ENCODE data around the gene NEK1.

DNA sequence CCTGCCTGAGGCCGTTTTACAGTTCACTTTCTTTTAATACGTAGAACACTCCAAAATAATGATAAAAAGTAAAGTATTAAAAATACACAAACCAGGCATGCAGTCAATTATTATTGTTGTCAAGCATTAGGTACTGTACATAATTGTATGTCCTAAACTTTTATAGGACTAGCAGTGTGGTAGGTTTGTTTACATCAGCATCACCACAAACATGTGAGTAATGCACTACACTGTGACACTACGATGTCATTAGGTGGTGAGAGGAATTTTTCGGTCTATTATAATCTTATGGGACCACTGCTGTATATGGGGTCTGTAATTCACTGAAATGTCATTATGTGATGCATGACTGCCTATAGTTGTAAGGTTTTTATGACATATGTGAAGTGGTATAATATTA, 192.1 kb downstream of the NEK1 start:
- TF ChIP-seq, protein P1, sequence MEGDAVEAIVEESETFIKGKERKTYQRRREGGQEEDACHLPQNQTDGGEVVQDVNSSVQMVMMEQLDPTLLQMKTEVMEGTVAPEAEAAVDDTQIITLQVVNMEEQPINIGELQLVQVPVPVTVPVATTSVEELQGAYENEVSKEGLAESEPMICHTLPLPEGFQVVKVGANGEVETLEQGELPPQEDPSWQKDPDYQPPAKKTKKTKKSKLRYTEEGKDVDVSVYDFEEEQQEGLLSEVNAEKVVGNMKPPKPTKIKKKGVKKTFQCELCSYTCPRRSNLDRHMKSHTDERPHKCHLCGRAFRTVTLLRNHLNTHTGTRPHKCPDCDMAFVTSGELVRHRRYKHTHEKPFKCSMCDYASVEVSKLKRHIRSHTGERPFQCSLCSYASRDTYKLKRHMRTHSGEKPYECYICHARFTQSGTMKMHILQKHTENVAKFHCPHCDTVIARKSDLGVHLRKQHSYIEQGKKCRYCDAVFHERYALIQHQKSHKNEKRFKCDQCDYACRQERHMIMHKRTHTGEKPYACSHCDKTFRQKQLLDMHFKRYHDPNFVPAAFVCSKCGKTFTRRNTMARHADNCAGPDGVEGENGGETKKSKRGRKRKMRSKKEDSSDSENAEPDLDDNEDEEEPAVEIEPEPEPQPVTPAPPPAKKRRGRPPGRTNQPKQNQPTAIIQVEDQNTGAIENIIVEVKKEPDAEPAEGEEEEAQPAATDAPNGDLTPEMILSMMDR (IDR thresholded peaks at IDR 0.05; ENCODE audit: borderline replicate concordance, extremely low read depth, low read length, poor library complexity, severe bottlenecking): no peak
- TF ChIP-seq EZH2 (IDR thresholded peaks at IDR 0.05; ENCODE audit: borderline replicate concordance, low read depth, low read length, severe bottlenecking): no peak
